ENCODE results near the gene ANKRD9. TPM values are rescaled to one million over a fixed set of nuclear protein-coding genes. Genes with fewer than 3 reads are reported as not detected.

Gene ANKRD9

GRCh38 chr14:102457509-102457908 lies 52.1 kb downstream of the ANKRD9 start:
- H3K4me2 ChIP-seq (ENCODE audit: insufficient read depth, low read length, poor library complexity, severe bottlenecking) = no peak overlapping the region
- no CpG with 5 or more reads among the region's 2 CpGs for WGBS, 2 donors (ENCODE audit: extremely low coverage in 2 of 2, insufficient read length in 2 of 2, insufficient replicate concordance in 1 of 2)
- H2AFZ ChIP-seq (ENCODE audit: low read length) = no peak overlapping the region
- no peak overlapping the region for H3K23ac ChIP-seq (ENCODE audit: low read depth, low read length, poor library complexity)
- no peak overlapping the region for H3K4me3 ChIP-seq (ENCODE audit: low read length in 2 of 2)
- H2BK15ac ChIP-seq (ENCODE audit: low read length) = no peak overlapping the region
- no peaks in the 10 kb centered on the region for H3K9me3 ChIP-seq (replicated peaks in 1 of 2; ENCODE audit: control insufficient read depth in 2 of 2, insufficient read depth in 1 of 2, low read depth in 1 of 2, low read length in 2 of 2)
- no peak overlapping the region for H3K14ac ChIP-seq (ENCODE audit: low read length)
- no peak overlapping the region for H3K18ac ChIP-seq (ENCODE audit: low read length)
- H3K79me1 ChIP-seq (ENCODE audit: low read depth, low read length) = peaks cover 1% of the 10 kb centered on the region
- H2BK120ac ChIP-seq (ENCODE audit: low read depth, low read length) = no peak overlapping the region
- no peak overlapping the region for H2AK5ac ChIP-seq (ENCODE audit: low read depth, low read length)
- H2BK5ac ChIP-seq (ENCODE audit: low read length) = no peak overlapping the region
- DNase-seq (ENCODE audit: low spot score) = no peak
- no peak overlapping the region for H3K27ac ChIP-seq (replicated peaks; ENCODE audit: low read length)
- no peak overlapping the region for H2BK12ac ChIP-seq (ENCODE audit: low read length)
- H3K4ac ChIP-seq (ENCODE audit: low read length) = no peak overlapping the region
- no peak overlapping the region for H4K91ac ChIP-seq (ENCODE audit: low read depth, low read length, poor library complexity)
- no peaks in the 10 kb centered on the region for H3K4me1 ChIP-seq (ENCODE audit: control insufficient read depth in 2 of 2, insufficient read depth in 1 of 2, low read depth in 1 of 2, low read length in 2 of 2)
- no peaks in the 10 kb centered on the region for H3K27me3 ChIP-seq (ENCODE audit: control insufficient read depth in 3 of 3, insufficient read depth in 3 of 3, low read depth in 1 of 3, low read length in 3 of 3)
- H4K8ac ChIP-seq (ENCODE audit: low read depth, low read length) = no peak overlapping the region
- no peak overlapping the region for H3K9ac ChIP-seq (ENCODE audit: low read depth, low read length, poor library complexity)
- peaks cover 13 to 53% of the 10 kb centered on the region in 2 donors for H3K36me3 ChIP-seq (replicated peaks in 1 of 2; ENCODE audit: control insufficient read depth in 2 of 2, insufficient read depth in 2 of 2, low read length in 2 of 2)

- no peak overlapping the region for H2AFZ ChIP-seq (ENCODE audit: low read length)
- H3K14ac ChIP-seq (ENCODE audit: low read length) = no peak overlapping the region
- H3K4me1 ChIP-seq (ENCODE audit: control insufficient read depth in 2 of 2, insufficient read depth in 1 of 2, low read depth in 1 of 2, low read length in 2 of 2) = no peaks in the 10 kb centered on the region
- H3K23ac ChIP-seq (ENCODE audit: low read depth, low read length, poor library complexity) = no peak overlapping the region
- no peak overlapping the region for H3K9ac ChIP-seq (ENCODE audit: low read depth, low read length, poor library complexity)
- WGBS, 2 donors (ENCODE audit: extremely low coverage in 2 of 2, insufficient read length in 2 of 2, insufficient replicate concordance in 1 of 2) = no CpG with 5 or more reads among the region's 5 CpGs
- H3K36me3 ChIP-seq (replicated peaks in 1 of 2; ENCODE audit: control insufficient read depth in 2 of 2, insufficient read depth in 2 of 2, low read length in 2 of 2) = peaks cover 30 to 70% of the 10 kb centered on the region in 2 donors
- no peak overlapping the region for H4K91ac ChIP-seq (ENCODE audit: low read depth, low read length, poor library complexity)
- no peak overlapping the region for H4K8ac ChIP-seq (ENCODE audit: low read depth, low read length)
- H2BK5ac ChIP-seq (ENCODE audit: low read length) = no peak overlapping the region
- H3K27me3 ChIP-seq (ENCODE audit: control insufficient read depth in 3 of 3, insufficient read depth in 3 of 3, low read depth in 1 of 3, low read length in 3 of 3) = no peaks in the 10 kb centered on the region
- H3K79me1 ChIP-seq (ENCODE audit: low read depth, low read length) = peaks cover 1% of the 10 kb centered on the region
- no peak overlapping the region for H3K18ac ChIP-seq (ENCODE audit: low read length)
- no peak for DNase-seq (ENCODE audit: low spot score)
- no peak overlapping the region for H2BK12ac ChIP-seq (ENCODE audit: low read length)
- H3K9me3 ChIP-seq (replicated peaks in 1 of 2; ENCODE audit: control insufficient read depth in 2 of 2, insufficient read depth in 1 of 2, low read depth in 1 of 2, low read length in 2 of 2) = no peaks in the 10 kb centered on the region
- H2AK5ac ChIP-seq (ENCODE audit: low read depth, low read length) = no peak overlapping the region
- H3K27ac ChIP-seq (replicated peaks; ENCODE audit: low read length) = no peak overlapping the region
- H2BK120ac ChIP-seq (ENCODE audit: low read depth, low read length) = no peak overlapping the region
- H2BK15ac ChIP-seq (ENCODE audit: low read length) = no peak overlapping the region
- no peak overlapping the region for H3K4ac ChIP-seq (ENCODE audit: low read length)
- no peak overlapping the region for H3K4me2 ChIP-seq (ENCODE audit: insufficient read depth, low read length, poor library complexity, severe bottlenecking)
- no peak overlapping the region for H3K4me3 ChIP-seq (ENCODE audit: low read length in 2 of 2)
Measured at GRCh38 chr14:102454711-102455110, 54.9 kb downstream of the ANKRD9 start.

- Histone ChIP-seq H3K23ac (ENCODE audit: low read depth, low read length, poor library complexity) (no peak overlapping the region), H3K36me3 (replicated peaks in 1 of 2; ENCODE audit: control insufficient read depth in 2 of 2, insufficient read depth in 2 of 2, low read length in 2 of 2) (peaks cover 27 to 79% of the 10 kb centered on the region in 2 donors), H3K27ac (replicated peaks; ENCODE audit: low read length) (no peak overlapping the region), H3K18ac (ENCODE audit: low read length) (no peak overlapping the region), H3K79me1 (ENCODE audit: low read depth, low read length) (peaks cover 1% of the 10 kb centered on the region), H3K9me3 (replicated peaks in 1 of 2; ENCODE audit: control insufficient read depth in 2 of 2, insufficient read depth in 1 of 2, low read depth in 1 of 2, low read length in 2 of 2) (no peaks in the 10 kb centered on the region), H2BK120ac (ENCODE audit: low read depth, low read length) (no peak overlapping the region), H3K4me2 (ENCODE audit: insufficient read depth, low read length, poor library complexity, severe bottlenecking) (no peak overlapping the region), H2BK12ac (ENCODE audit: low read length) (no peak overlapping the region), H2BK5ac (ENCODE audit: low read length) (no peak overlapping the region), H2BK15ac (ENCODE audit: low read length) (no peak overlapping the region), H3K4me1 (ENCODE audit: control insufficient read depth in 2 of 2, insufficient read depth in 1 of 2, low read depth in 1 of 2, low read length in 2 of 2) (no peaks in the 10 kb centered on the region), H4K8ac (ENCODE audit: low read depth, low read length) (no peak overlapping the region), H3K4ac (ENCODE audit: low read length) (no peak overlapping the region), H4K91ac (ENCODE audit: low read depth, low read length, poor library complexity) (no peak overlapping the region), H2AK5ac (ENCODE audit: low read depth, low read length) (no peak overlapping the region), H2AFZ (ENCODE audit: low read length) (no peak overlapping the region), H3K14ac (ENCODE audit: low read length) (no peak overlapping the region), H3K9ac (ENCODE audit: low read depth, low read length, poor library complexity) (no peak overlapping the region), H3K27me3 (ENCODE audit: control insufficient read depth in 3 of 3, insufficient read depth in 3 of 3, low read depth in 1 of 3, low read length in 3 of 3) (no peaks in the 10 kb centered on the region), H3K4me3 (ENCODE audit: low read length in 2 of 2) (no peak overlapping the region)
- DNase-seq (ENCODE audit: low spot score) = no peak
- WGBS, 2 donors (ENCODE audit: extremely low coverage in 2 of 2, insufficient read length in 2 of 2, insufficient replicate concordance in 1 of 2) = no CpG with 5 or more reads among the region's 24 CpGs
Measured at GRCh38 chr14:102452302-102452701, 57.3 kb downstream of the ANKRD9 start.

Small RNA genes within 50 kb of the gene (small RNA-seq; reads per million reads assigned to genes)
- not detected for gene MIR4309 (ENCODE audit: insufficient read depth)
